ENCODE data around the gene FBXL3. TPM values are rescaled to one million over a fixed set of nuclear protein-coding genes. Genes with fewer than 3 reads are reported as not detected.
A peak's percentile ranks its signal among the peaks of the same experiment; 100 is the strongest.

The FBXL3 gene
- total RNA-seq, 4 donors from 2014 or later = 144 to 164 (median 155) TPM

DNA sequence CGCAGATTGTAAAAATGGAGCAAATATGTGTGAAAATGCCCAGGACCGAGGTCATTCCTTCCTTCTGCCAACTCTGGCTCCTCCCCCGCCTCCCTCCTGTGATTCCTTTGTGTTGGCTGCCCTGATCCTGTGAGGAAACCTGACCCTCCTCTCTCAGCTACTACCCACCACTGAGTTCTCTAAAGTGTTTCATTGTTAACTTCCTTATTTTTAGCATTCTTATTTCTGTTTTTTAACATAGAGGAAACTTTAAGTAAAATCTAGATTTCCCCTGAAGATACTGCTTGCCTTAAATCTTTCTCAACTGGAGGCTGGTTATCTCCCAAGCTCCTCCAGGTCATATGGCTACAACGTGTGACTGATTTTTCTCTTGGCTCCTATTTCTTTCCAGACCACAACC is 21.7 kb upstream of the FBXL3 start:
- 82 to 83% methylated on average over 4 of the region's 4 CpGs for WGBS, 2 donors
- Histone ChIP-seq H3K9me3 (no peaks in the 10 kb centered on the region), H3K27ac (no peak overlapping the region), H3K27me3 (no peaks in the 10 kb centered on the region), H3K36me3 (peaks cover 14 to 15% of the 10 kb centered on the region in 2 donors), H3K4me1 (no peaks in the 10 kb centered on the region), H3K4me3 (replicated peaks in 1 of 3) (no peak overlapping the region)
- intact Hi-C loops (cut with DNase I) = no loop called here
- TF ChIP-seq, protein P1, sequence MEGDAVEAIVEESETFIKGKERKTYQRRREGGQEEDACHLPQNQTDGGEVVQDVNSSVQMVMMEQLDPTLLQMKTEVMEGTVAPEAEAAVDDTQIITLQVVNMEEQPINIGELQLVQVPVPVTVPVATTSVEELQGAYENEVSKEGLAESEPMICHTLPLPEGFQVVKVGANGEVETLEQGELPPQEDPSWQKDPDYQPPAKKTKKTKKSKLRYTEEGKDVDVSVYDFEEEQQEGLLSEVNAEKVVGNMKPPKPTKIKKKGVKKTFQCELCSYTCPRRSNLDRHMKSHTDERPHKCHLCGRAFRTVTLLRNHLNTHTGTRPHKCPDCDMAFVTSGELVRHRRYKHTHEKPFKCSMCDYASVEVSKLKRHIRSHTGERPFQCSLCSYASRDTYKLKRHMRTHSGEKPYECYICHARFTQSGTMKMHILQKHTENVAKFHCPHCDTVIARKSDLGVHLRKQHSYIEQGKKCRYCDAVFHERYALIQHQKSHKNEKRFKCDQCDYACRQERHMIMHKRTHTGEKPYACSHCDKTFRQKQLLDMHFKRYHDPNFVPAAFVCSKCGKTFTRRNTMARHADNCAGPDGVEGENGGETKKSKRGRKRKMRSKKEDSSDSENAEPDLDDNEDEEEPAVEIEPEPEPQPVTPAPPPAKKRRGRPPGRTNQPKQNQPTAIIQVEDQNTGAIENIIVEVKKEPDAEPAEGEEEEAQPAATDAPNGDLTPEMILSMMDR (IDR thresholded peaks at IDR 0.05) = no peak
- TF ChIP-seq POLR2A (IDR thresholded peaks at IDR 0.05) = no peak
- DNase-seq = no peak

GRCh38 chr13:77047649-77048343 is 20.8 kb upstream of the FBXL3 start:
- WGBS, 2 donors = 95 to 97% methylated on average over 8 of the region's 8 CpGs
- H3K27ac ChIP-seq = no peak overlapping the region
- no peaks in the 10 kb centered on the region for H3K27me3 ChIP-seq
- no peak overlapping the region for H3K4me3 ChIP-seq (replicated peaks in 1 of 3)
- DNase-seq = no peak
- peaks cover 4 to 5% of the 10 kb centered on the region in 2 donors for H3K4me1 ChIP-seq
- intact Hi-C loops (cut with DNase I) = no loop called here
- TF ChIP-seq, protein P1 (IDR thresholded peaks at IDR 0.05) = no peak
- TF ChIP-seq POLR2A (IDR thresholded peaks at IDR 0.05) = no peak
- H3K9me3 ChIP-seq = no peaks in the 10 kb centered on the region
- H3K36me3 ChIP-seq = peaks cover 11 to 14% of the 10 kb centered on the region in 2 donors

GRCh38 chr13:77042566-77043177 is 15.7 kb upstream of the FBXL3 start:
- TF ChIP-seq, protein P1 (IDR thresholded peaks at IDR 0.05) = no peak
- no peak for TF ChIP-seq POLR2A (IDR thresholded peaks at IDR 0.05)
- no peak for DNase-seq
- Histone ChIP-seq H3K36me3 (peaks cover 6% of the 10 kb centered on the region in 2 donors), H3K27ac (peak overlapping the region; percentile 5 to 63 (median 57)), H3K27me3 (no peaks in the 10 kb centered on the region), H3K9me3 (no peaks in the 10 kb centered on the region), H3K4me3 (replicated peaks in 1 of 3) (no peak overlapping the region), H3K4me1 (peaks cover 8 to 10% of the 10 kb centered on the region in 2 donors)
- intact Hi-C loops (cut with DNase I) = no loop called here
- 50 to 64% methylated on average over 5 of the region's 5 CpGs for WGBS, 2 donors

GRCh38 chr13:77040835-77041234 is 13.9 kb upstream of the FBXL3 start:
- Histone ChIP-seq H3K4me1 (peaks cover 19 to 20% of the 10 kb centered on the region in 2 donors), H3K27me3 (no peaks in the 10 kb centered on the region), H3K9me3 (no peaks in the 10 kb centered on the region), H3K4me3 (replicated peaks in 1 of 3) (no peak overlapping the region), H3K27ac (no peak overlapping the region), H3K36me3 (peaks cover 6% of the 10 kb centered on the region in 2 donors)
- TF ChIP-seq, protein P1 (IDR thresholded peaks at IDR 0.05) = no peak
- TF ChIP-seq POLR2A (IDR thresholded peaks at IDR 0.05) = no peak
- DNase-seq = no peak
- intact Hi-C loops (cut with DNase I) = no loop called here
- WGBS, 2 donors = 93 to 95% methylated on average over 9 of the region's 9 CpGs

DNA sequence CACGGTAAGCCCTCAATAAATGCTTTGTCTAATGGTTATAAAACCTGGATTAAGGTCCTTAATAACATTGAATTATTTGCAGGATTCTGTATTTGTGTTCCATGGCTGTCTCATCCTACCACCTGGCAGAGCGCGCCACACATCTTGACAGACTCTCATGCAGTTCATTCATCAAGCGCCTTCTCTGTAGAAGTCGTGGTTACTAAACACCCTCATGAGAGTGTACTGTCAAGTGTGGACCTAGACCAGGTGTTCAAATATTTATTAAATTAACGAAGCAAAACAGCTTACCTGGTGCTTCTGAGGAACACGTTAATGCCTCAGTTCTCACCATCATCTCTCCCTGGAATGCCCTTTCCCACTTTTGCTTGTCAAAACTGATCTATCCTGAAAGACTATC is 13.1 kb upstream of the FBXL3 start:
- peaks cover 4% of the 10 kb centered on the region in 2 donors for H3K36me3 ChIP-seq
- intact Hi-C loops (cut with DNase I) = no loop called here
- H3K27me3 ChIP-seq = no peaks in the 10 kb centered on the region
- WGBS, 2 donors = 96 to 97% methylated on average over 7 of the region's 7 CpGs
- H3K9me3 ChIP-seq = no peaks in the 10 kb centered on the region
- DNase-seq = no peak
- no peak overlapping the region for H3K27ac ChIP-seq
- TF ChIP-seq, protein P1 (IDR thresholded peaks at IDR 0.05) = no peak
- TF ChIP-seq POLR2A (IDR thresholded peaks at IDR 0.05) = no peak
- H3K4me1 ChIP-seq = peaks cover 23 to 27% of the 10 kb centered on the region in 2 donors
- no peak overlapping the region for H3K4me3 ChIP-seq (replicated peaks in 1 of 3)

Data from thyroid gland (tissue), 4 donors.